ENCODE data around the gene EIF3L.

The EIF3L gene

GRCh38 chr22:37807410-37808293, 41.6 kb upstream of the EIF3L start, which contains the start of gene GCAT:
GCAT (plus strand) TSS chr22:37807934; CDS start chr22:37807968, 34 bp downstream.
- DNase-seq (ENCODE audit: low read depth in 1 of 2, low spot score in 1 of 2): peak; percentile 87 to 95
- H3K27me3 ChIP-seq (ENCODE audit: insufficient read depth, poor library complexity, severe bottlenecking): peaks cover 21% of the 10 kb centered on the region
- H3K27ac ChIP-seq (replicated peaks): peak within 1 kb of the TSS; percentile 39; the same call in 1 of the 2 replicates
- no peak for TF ChIP-seq CTCF (IDR thresholded peaks at IDR 0.05; ENCODE audit: insufficient read depth, low read length)
- TF ChIP-seq REST (IDR thresholded peaks at IDR 0.05; ENCODE audit: insufficient replicate concordance, low read depth): peak; percentile 73
- no peak for TF ChIP-seq GABPA (IDR thresholded peaks at IDR 0.05; ENCODE audit: low read depth)
- TF ChIP-seq POLR2AphosphoS5 (IDR thresholded peaks at IDR 0.05; ENCODE audit: low read depth): peak; percentile 61; the same call in 1 of the 2 replicates
- no peak for TF ChIP-seq SPI1 (IDR thresholded peaks at IDR 0.05; ENCODE audit: borderline replicate concordance, low read depth)
- peak within 1 kb of the TSS; percentile 60 for H3K4me3 ChIP-seq (replicated peaks; ENCODE audit: insufficient read depth, low read length)

GRCh38 chr22:37808294-37808657, 40.9 kb upstream of the EIF3L start:
- TF ChIP-seq POLR2AphosphoS5 (IDR thresholded peaks at IDR 0.05; ENCODE audit: low read depth) (no peak), REST (IDR thresholded peaks at IDR 0.05; ENCODE audit: insufficient replicate concordance, low read depth) (no peak), SPI1 (IDR thresholded peaks at IDR 0.05; ENCODE audit: borderline replicate concordance, low read depth) (no peak), CTCF (IDR thresholded peaks at IDR 0.05; ENCODE audit: insufficient read depth, low read length) (no peak), GABPA (IDR thresholded peaks at IDR 0.05; ENCODE audit: low read depth) (no peak)
- peaks cover 17% of the 10 kb centered on the region for H3K27me3 ChIP-seq (ENCODE audit: insufficient read depth, poor library complexity, severe bottlenecking)
- peak overlapping the region; percentile 60 for H3K4me3 ChIP-seq (replicated peaks; ENCODE audit: insufficient read depth, low read length)
- DNase-seq (ENCODE audit: low read depth in 1 of 2, low spot score in 1 of 2): no peak
- peak overlapping the region; percentile 39; the same call in 1 of the 2 replicates for H3K27ac ChIP-seq (replicated peaks)

- no peak for DNase-seq (ENCODE audit: low read depth in 1 of 2, low spot score in 1 of 2)
- peaks cover 6% of the 10 kb centered on the region for H3K27me3 ChIP-seq (ENCODE audit: insufficient read depth, poor library complexity, severe bottlenecking)
- TF ChIP-seq POLR2AphosphoS5 (IDR thresholded peaks at IDR 0.05; ENCODE audit: low read depth) (no peak), SPI1 (IDR thresholded peaks at IDR 0.05; ENCODE audit: borderline replicate concordance, low read depth) (no peak), REST (IDR thresholded peaks at IDR 0.05; ENCODE audit: insufficient replicate concordance, low read depth) (no peak), CTCF (IDR thresholded peaks at IDR 0.05; ENCODE audit: insufficient read depth, low read length) (no peak), GABPA (IDR thresholded peaks at IDR 0.05; ENCODE audit: low read depth) (no peak)
- no peak overlapping the region for H3K4me3 ChIP-seq (replicated peaks; ENCODE audit: insufficient read depth, low read length)
- no peak overlapping the region for H3K27ac ChIP-seq (replicated peaks)
Observed at GRCh38 chr22:37809672-37810333, 39.4 kb upstream of the EIF3L start.
